ENCODE measurements around the gene KSR1. TPM values are rescaled to one million over a fixed set of nuclear protein-coding genes. Genes with fewer than 3 reads are reported as not detected.
"Not testable (repeated sequence)": the region's sequence is repeated elsewhere in the genome, so short reads cannot be mapped to it uniquely, and the experiment has no call there.

Gene KSR1
- total RNA-seq, 6 experiments from 2014 or later: 5.9 to 12.9 (median 8.7) TPM

DNA sequence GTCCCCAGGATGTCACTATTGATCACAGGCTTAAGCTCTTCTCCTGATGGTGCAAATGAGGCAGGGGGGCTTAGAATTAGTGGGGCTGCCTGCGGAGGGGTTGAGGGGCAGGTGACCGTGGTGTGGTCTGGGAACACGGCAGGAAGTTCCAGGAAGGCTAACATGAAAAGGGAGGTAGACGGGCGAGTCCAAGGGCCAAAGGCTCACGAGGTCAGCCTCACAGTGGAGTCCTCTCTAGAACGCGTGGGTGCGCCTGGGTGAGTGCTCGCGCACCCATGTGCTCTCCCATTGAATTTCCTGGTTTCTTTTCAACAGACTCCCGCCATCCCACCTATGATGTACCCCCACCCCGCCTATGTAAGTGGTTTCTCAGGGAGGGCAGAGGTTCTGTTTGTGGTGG lies 190.0 kb downstream of the KSR1 start:
- no peaks in the 10 kb centered on the region for H3K36me3 ChIP-seq
- no peak overlapping the region for H3K27ac ChIP-seq
- no peaks in the 10 kb centered on the region for H3K9me3 ChIP-seq
- WGBS (ENCODE audit: insufficient coverage, low coverage, low lambda C conversion rate, missing lambda C conversion rate): 83% methylated on average over 5 of the region's 13 CpGs
- no peak for TF ChIP-seq POLR2A (IDR thresholded peaks at IDR 0.05)
- TF ChIP-seq, protein P1, sequence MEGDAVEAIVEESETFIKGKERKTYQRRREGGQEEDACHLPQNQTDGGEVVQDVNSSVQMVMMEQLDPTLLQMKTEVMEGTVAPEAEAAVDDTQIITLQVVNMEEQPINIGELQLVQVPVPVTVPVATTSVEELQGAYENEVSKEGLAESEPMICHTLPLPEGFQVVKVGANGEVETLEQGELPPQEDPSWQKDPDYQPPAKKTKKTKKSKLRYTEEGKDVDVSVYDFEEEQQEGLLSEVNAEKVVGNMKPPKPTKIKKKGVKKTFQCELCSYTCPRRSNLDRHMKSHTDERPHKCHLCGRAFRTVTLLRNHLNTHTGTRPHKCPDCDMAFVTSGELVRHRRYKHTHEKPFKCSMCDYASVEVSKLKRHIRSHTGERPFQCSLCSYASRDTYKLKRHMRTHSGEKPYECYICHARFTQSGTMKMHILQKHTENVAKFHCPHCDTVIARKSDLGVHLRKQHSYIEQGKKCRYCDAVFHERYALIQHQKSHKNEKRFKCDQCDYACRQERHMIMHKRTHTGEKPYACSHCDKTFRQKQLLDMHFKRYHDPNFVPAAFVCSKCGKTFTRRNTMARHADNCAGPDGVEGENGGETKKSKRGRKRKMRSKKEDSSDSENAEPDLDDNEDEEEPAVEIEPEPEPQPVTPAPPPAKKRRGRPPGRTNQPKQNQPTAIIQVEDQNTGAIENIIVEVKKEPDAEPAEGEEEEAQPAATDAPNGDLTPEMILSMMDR (IDR thresholded peaks at IDR 0.05): no peak
- intact Hi-C loops (cut with DNase I): no loop called here
- peak in 1 of 4 donors; percentile 40 for ATAC-seq
- H3K4me1 ChIP-seq: no peaks in the 10 kb centered on the region
- no peak for DNase-seq
- no peaks in the 10 kb centered on the region for H3K27me3 ChIP-seq
- no peak overlapping the region for H3K4me3 ChIP-seq

DNA sequence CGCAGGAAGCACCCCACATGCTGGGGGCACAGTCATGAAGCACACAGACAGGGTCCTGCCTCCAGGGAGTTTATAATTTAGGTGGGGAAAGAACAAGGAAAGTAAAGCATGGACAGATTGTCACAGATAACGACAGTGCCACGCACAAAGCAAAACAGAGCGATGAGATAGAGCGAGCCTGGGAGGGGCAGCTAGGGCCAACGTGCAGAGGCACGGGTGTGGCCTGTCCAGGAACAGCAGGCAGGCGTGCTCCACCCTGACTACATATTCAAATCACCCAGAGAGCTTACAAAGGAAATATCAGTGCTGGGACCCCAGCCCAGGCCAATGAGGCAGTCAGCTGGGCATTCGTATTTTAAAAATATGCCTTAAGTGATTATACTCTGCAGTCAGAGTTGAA lies 191.5 kb downstream of the KSR1 start:
- no peaks in the 10 kb centered on the region for H3K4me1 ChIP-seq
- H3K4me3 ChIP-seq: no peak overlapping the region
- intact Hi-C loops (cut with DNase I): no loop called here
- no peak overlapping the region for H3K27ac ChIP-seq
- no peaks in the 10 kb centered on the region for H3K9me3 ChIP-seq
- ATAC-seq (no peak), DNase-seq (no peak)
- no peaks in the 10 kb centered on the region for H3K27me3 ChIP-seq
- no peaks in the 10 kb centered on the region for H3K36me3 ChIP-seq
- TF ChIP-seq POLR2A (IDR thresholded peaks at IDR 0.05): no peak
- TF ChIP-seq, protein P1 (IDR thresholded peaks at IDR 0.05): no peak
- 69% methylated on average over 9 of the region's 9 CpGs for WGBS (ENCODE audit: insufficient coverage, low coverage, low lambda C conversion rate, missing lambda C conversion rate)

DNA sequence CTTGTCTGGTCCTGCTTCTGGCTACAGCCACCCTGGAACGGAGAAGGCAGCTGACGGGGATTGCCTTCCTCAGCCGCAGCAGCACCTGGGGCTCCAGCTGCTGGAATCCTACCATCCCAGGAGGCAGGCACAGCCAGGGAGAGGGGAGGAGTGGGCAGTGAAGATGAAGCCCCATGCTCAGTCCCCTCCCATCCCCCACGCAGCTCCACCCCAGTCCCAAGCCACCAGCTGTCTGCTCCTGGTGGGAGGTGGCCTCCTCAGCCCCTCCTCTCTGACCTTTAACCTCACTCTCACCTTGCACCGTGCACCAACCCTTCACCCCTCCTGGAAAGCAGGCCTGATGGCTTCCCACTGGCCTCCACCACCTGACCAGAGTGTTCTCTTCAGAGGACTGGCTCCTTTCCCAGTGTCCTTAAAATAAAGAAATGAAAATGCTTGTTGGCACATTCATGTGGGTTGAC lies 192.9 kb downstream of the KSR1 start:
- WGBS (ENCODE audit: insufficient coverage, low coverage, low lambda C conversion rate, missing lambda C conversion rate): no CpG with 5 or more reads among the region's 5 CpGs
- H3K27me3 ChIP-seq; H3K36me3 ChIP-seq; H3K27ac ChIP-seq; H3K4me1 ChIP-seq; H3K9me3 ChIP-seq; intact Hi-C loops (cut with DNase I); DNase-seq; H3K4me3 ChIP-seq: not testable (repeated sequence)
- ATAC-seq: peak in 3 of 4 donors; percentile 7 to 24 (median 12)

DNA sequence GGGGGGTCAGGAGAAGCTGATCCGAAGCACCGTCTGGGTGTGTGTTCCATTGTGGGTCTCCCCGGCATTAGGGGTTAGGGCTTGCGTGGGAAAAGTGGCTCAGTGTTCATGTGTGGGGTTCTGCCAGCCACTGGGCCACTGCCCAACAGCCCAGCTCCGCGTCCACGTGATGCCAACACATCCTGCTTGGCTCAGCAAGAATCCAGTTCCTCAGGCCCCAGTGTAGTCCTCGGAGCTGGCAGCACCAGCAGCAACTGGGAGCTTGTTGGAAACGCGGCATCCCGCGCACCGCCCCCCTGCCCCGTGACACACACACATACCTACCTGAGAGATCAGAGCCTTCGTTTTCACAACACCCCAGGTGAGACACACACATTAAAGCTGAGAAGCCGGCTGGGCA lies 193.7 kb downstream of the KSR1 start:
- ATAC-seq: peak; percentile 7 to 50 (median 22)
- Histone ChIP-seq H3K27me3 (no peaks in the 10 kb centered on the region), H3K4me3 (no peak overlapping the region), H3K4me1 (no peaks in the 10 kb centered on the region), H3K9me3 (no peaks in the 10 kb centered on the region), H3K27ac (no peak overlapping the region), H3K36me3 (no peaks in the 10 kb centered on the region)
- intact Hi-C loops (cut with DNase I): loop anchor here (2.0 to 5.0 kb wide), 2 partner anchors 45 to 48 kb away; no protein-coding TSS in a partner anchor
- no peak for TF ChIP-seq POLR2A (IDR thresholded peaks at IDR 0.05)
- TF ChIP-seq, protein P1 (IDR thresholded peaks at IDR 0.05): no peak
- 80% methylated on average over 2 of the region's 16 CpGs for WGBS (ENCODE audit: insufficient coverage, low coverage, low lambda C conversion rate, missing lambda C conversion rate)
- DNase-seq: peak in 1 of 3 donors; percentile 38

DNA sequence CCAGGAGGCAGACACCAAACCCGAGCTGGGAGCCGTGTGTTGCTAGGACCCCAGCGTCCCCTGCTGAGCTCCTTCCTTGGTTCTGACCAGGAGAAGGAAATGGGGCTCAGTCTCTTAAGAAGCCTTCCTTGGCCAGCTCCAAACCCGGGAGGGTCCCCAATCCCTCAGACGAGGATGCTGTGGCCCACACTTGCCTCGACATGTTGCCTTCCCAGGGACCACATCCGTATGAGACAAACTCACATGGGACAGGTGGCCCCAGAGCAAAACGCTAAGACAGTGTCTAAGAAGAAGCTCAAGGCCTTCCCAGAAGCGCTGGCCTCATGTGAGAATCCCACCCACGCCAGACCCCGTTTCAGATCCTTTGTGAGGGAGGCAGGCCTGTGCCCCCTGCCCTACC lies 194.6 kb downstream of the KSR1 start:
- DNase-seq (no peak), ATAC-seq (no peak)
- Histone ChIP-seq H3K36me3 (no peaks in the 10 kb centered on the region), H3K9me3 (no peaks in the 10 kb centered on the region), H3K4me1 (no peaks in the 10 kb centered on the region), H3K27me3 (no peaks in the 10 kb centered on the region), H3K4me3 (no peak overlapping the region), H3K27ac (no peak overlapping the region)
- TF ChIP-seq POLR2A (IDR thresholded peaks at IDR 0.05): no peak
- TF ChIP-seq, protein P1 (IDR thresholded peaks at IDR 0.05): no peak
- intact Hi-C loops (cut with DNase I): loop anchor here (2.0 to 5.0 kb wide), 2 partner anchors 46 to 49 kb away; no protein-coding TSS in a partner anchor
- 48% methylated on average over 4 of the region's 11 CpGs for WGBS (ENCODE audit: insufficient coverage, low coverage, low lambda C conversion rate, missing lambda C conversion rate)
